ENCODE results near the gene ATP6V0A4.
"Not testable (repeated sequence)": the region's sequence is repeated elsewhere in the genome, so short reads cannot be mapped to it uniquely, and the experiment has no call there.

Gene ATP6V0A4

DNA sequence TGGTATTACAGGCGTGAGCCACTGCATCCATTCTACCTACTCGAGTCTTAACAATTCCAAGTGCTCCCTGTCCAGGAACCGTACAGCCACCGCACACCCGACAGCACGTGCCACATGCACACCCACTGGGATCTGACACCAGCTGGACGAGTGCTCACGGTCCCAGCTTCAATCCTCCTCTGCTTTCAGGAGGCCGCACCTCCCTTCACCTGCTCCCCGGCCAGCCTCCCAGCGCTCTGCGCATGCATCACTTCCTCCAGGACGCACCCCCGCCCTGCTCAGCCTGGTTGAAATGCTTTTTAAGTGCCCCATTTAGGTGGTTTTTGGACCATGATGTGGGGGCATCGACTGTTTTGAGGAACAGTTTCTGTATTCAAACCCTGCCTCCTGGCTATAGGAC, 47.5 kb downstream of the ATP6V0A4 start:
- Histone ChIP-seq H3K27ac (ENCODE audit: low read depth, low read length) (no peak overlapping the region), H3K9me3 (ENCODE audit: control insufficient read depth, insufficient read depth, low read depth, low read length) (no peaks in the 10 kb centered on the region), H3K36me3 (ENCODE audit: control insufficient read depth, insufficient read depth, low read length) (no peaks in the 10 kb centered on the region), H3K9ac (ENCODE audit: low read length) (no peak overlapping the region), H3K4me1 (ENCODE audit: control insufficient read depth, insufficient read depth, low read length) (peaks cover 23% of the 10 kb centered on the region), H3K4me3 (ENCODE audit: low read depth, low read length) (no peak overlapping the region), H3K27me3 (ENCODE audit: control insufficient read depth, insufficient read depth, low read length) (no peaks in the 10 kb centered on the region)

DNA sequence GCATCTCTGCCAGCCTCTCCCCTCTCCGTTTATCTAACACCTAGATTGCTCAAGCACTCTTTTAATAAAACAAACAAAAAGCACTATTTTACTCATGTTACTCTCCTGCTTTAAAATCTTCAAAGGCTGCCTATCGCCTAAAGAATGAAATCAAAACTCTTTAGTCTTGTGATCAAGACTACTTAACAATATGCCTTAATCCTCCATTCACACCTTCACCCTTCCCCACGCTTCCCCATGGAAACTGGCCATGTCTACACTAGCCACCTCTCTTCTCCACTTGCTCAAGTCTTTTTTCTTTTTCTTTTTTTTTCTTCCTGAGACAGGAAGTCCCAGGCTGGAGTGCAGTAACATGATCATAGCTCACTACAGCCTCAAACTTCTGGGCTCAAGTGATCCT, 48.0 kb downstream of the ATP6V0A4 start:
- no peak overlapping the region for H3K9ac ChIP-seq (ENCODE audit: low read length)
- no peaks in the 10 kb centered on the region for H3K27me3 ChIP-seq (ENCODE audit: control insufficient read depth, insufficient read depth, low read length)
- H3K9me3 ChIP-seq (ENCODE audit: control insufficient read depth, insufficient read depth, low read depth, low read length) = no peaks in the 10 kb centered on the region
- H3K4me3 ChIP-seq (ENCODE audit: low read depth, low read length) = no peak overlapping the region
- H3K4me1 ChIP-seq (ENCODE audit: control insufficient read depth, insufficient read depth, low read length) = peaks cover 18% of the 10 kb centered on the region
- no peaks in the 10 kb centered on the region for H3K36me3 ChIP-seq (ENCODE audit: control insufficient read depth, insufficient read depth, low read length)
- no peak overlapping the region for H3K27ac ChIP-seq (ENCODE audit: low read depth, low read length)

DNA sequence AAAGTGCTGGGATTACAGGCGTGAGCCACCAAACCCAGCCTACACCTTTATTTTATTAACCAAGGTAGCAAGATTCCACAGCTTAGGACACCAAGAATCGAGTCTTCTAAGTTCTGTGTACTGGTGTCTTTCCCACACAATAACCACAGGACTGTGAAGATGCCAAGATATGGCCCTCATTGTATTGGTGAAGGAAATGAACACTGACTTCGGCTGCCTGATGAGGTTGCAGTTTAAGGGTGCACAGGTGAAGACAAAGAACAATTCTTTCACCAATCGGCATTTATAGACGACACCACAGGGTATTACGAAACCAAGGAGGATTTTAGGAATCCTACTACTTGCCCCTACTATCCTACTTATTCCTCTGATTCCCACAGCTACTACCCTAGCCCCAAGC, 49.3 kb downstream of the ATP6V0A4 start:
- Histone ChIP-seq H3K4me1 (ENCODE audit: control insufficient read depth, insufficient read depth, low read length) (peaks cover 14% of the 10 kb centered on the region), H3K36me3 (ENCODE audit: control insufficient read depth, insufficient read depth, low read length) (no peaks in the 10 kb centered on the region), H3K27ac (ENCODE audit: low read depth, low read length) (no peak overlapping the region), H3K4me3 (ENCODE audit: low read depth, low read length) (no peak overlapping the region), H3K9me3 (ENCODE audit: control insufficient read depth, insufficient read depth, low read depth, low read length) (no peaks in the 10 kb centered on the region), H3K27me3 (ENCODE audit: control insufficient read depth, insufficient read depth, low read length) (no peaks in the 10 kb centered on the region), H3K9ac (ENCODE audit: low read length) (no peak overlapping the region)

DNA sequence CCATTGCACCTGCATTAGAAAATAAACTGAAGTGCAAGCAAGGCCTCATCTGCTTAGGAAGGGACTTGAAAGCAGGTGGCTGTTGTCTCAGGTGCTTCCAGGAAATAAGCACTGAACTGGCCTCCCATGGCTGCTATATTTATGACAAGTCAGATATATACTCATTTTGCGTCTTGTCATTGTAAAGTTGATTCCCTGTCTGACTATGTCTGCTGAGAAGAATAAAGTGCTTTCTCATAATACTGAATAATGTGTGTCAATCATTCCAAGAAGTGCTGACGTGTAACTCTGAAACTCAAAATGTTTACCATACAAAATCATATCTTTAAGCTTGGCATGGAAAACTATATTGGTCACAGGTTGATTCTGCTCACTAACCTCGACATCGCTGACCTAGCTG, 51.9 kb downstream of the ATP6V0A4 start:
- Histone ChIP-seq H3K9me3 (ENCODE audit: control insufficient read depth, insufficient read depth, low read depth, low read length) (no peaks in the 10 kb centered on the region), H3K4me1 (ENCODE audit: control insufficient read depth, insufficient read depth, low read length) (no peaks in the 10 kb centered on the region), H3K27me3 (ENCODE audit: control insufficient read depth, insufficient read depth, low read length) (no peaks in the 10 kb centered on the region), H3K9ac (ENCODE audit: low read length) (no peak overlapping the region), H3K27ac (ENCODE audit: low read depth, low read length) (no peak overlapping the region), H3K36me3 (ENCODE audit: control insufficient read depth, insufficient read depth, low read length) (no peaks in the 10 kb centered on the region), H3K4me3 (ENCODE audit: low read depth, low read length) (no peak overlapping the region)

DNA sequence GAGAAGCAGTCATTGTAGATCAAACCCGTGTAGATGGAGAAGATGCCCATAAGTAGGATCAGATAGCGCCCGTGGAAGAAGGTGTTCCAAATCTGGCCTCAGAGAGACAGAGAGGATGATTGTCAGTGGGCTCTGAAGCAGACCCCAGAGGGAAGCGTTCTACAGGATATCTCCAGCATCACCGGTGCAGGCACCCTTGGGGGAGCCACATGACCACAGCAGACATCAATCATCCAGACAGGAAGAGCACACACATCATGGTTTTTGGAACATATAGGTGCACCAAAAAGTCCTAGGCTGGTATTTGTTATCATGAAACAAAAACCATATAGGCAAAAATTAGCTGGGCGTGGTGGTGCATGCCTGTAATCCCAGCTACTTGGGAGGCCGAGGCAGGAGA, 52.8 kb downstream of the ATP6V0A4 start:
- Histone ChIP-seq H3K4me3 (ENCODE audit: low read depth, low read length) (no peak overlapping the region), H3K9ac (ENCODE audit: low read length) (no peak overlapping the region), H3K4me1 (ENCODE audit: control insufficient read depth, insufficient read depth, low read length) (no peaks in the 10 kb centered on the region), H3K9me3 (ENCODE audit: control insufficient read depth, insufficient read depth, low read depth, low read length) (no peaks in the 10 kb centered on the region), H3K36me3 (ENCODE audit: control insufficient read depth, insufficient read depth, low read length) (no peaks in the 10 kb centered on the region), H3K27ac (ENCODE audit: low read depth, low read length) (no peak overlapping the region), H3K27me3 (ENCODE audit: control insufficient read depth, insufficient read depth, low read length) (no peaks in the 10 kb centered on the region)

DNA sequence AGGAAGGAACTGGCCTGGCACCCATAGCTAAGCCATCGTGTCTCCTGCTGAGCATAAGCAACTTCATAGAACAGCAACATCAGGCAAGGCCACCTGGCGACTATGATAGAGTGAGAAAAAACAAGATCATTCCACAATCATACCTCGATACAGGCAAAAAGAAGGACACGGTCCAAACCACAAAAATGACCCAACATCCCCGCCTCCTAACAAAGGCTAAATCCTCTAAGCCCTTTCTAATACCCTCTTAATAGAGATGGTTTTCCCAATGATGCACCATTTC, 56.6 kb downstream of the ATP6V0A4 start:
- Histone ChIP-seq H3K4me3 (ENCODE audit: low read depth, low read length) (no peak overlapping the region), H3K27ac (ENCODE audit: low read depth, low read length) (no peak overlapping the region)

DNA sequence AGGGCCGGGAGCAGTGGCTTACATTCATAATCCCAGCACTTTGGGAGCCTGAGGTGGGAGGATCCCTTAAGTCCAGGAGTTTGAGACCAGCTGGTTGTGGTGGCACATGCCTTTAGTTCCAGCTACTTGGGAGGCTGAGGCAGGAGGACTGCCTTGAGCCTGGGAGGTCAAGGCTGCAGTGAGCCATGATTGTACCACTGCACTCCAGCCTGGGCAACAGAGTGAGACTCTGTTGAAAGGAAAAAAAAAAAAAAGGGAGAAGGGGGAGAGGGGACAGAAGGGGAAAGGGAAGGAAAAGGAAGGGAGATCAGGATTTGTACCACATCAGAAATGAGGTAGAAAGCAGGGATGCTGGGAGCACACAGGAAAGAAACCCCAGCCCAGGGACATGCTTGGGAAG, 58.1 kb downstream of the ATP6V0A4 start:
- Histone ChIP-seq H3K36me3 (ENCODE audit: control insufficient read depth, insufficient read depth, low read length) (no peaks in the 10 kb centered on the region), H3K27ac (ENCODE audit: low read depth, low read length) (no peak overlapping the region), H3K4me3 (ENCODE audit: low read depth, low read length) (no peak overlapping the region), H3K9ac (ENCODE audit: low read length) (no peak overlapping the region), H3K27me3 (ENCODE audit: control insufficient read depth, insufficient read depth, low read length) (no peaks in the 10 kb centered on the region), H3K4me1 (ENCODE audit: control insufficient read depth, insufficient read depth, low read length) (peaks cover 4% of the 10 kb centered on the region; the same call in 1 of the 2 replicates), H3K9me3 (ENCODE audit: control insufficient read depth, insufficient read depth, low read depth, low read length) (0 out of 2 replicates have a peak, but pooled peaks cover 2% of the 10 kb centered on the region)

More for the DNA sequence above, 56.6 kb downstream of the ATP6V0A4 start:
- H3K27me3 ChIP-seq (ENCODE audit: control insufficient read depth, insufficient read depth, low read length) = no peaks in the 10 kb centered on the region
- H3K9ac ChIP-seq (ENCODE audit: low read length) = no peak overlapping the region
- peaks cover 4% of the 10 kb centered on the region; the same call in 1 of the 2 replicates for H3K4me1 ChIP-seq (ENCODE audit: control insufficient read depth, insufficient read depth, low read length)
- 0 out of 2 replicates have a peak, but pooled peaks cover 2% of the 10 kb centered on the region for H3K9me3 ChIP-seq (ENCODE audit: control insufficient read depth, insufficient read depth, low read depth, low read length)
- H3K36me3 ChIP-seq (ENCODE audit: control insufficient read depth, insufficient read depth, low read length) = no peaks in the 10 kb centered on the region

DNA sequence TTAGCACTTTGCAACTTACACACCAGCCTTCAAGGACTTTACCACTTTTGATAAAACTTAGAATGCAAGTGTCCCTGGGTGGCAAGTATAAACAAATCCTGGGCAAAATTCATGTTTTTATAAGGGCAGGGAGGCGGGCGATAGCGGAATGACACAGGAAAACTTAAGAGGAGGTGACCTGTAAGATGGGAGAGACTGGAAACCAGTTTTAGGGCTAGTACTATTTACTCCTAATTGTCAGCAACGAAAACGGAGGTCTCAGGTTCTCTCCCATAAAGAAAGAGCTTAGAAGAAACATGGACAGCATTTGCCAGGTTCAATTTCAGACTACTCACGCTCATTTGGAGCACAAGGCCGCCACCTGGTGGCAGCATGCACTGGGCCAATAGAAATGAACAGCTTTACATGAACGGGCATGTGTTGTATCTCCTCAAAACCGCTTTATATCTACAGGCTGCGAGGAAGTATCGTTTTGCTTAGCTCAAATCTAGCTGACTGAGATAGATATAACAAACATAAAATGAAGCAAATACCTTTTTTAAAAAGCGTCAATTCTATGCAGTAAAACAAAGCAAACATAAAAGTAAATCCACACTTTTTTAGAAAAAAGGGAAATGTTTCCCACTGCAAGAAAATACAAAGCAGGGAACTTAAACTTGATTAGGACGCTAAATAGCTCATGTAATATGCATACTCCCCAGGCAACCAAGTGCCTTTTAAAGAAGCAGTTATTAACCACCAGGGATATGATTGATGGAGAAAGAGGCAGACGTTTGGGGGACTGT, 59.3 kb downstream of the ATP6V0A4 start:
- Histone ChIP-seq H3K27me3 (ENCODE audit: control insufficient read depth, insufficient read depth, low read length) (no peaks in the 10 kb centered on the region), H3K4me1 (ENCODE audit: control insufficient read depth, insufficient read depth, low read length) (peaks cover 4% of the 10 kb centered on the region; the same call in 1 of the 2 replicates), H3K36me3 (ENCODE audit: control insufficient read depth, insufficient read depth, low read length) (no peaks in the 10 kb centered on the region), H3K4me3 (ENCODE audit: low read depth, low read length) (no peak overlapping the region), H3K27ac (ENCODE audit: low read depth, low read length) (no peak overlapping the region), H3K9me3 (ENCODE audit: control insufficient read depth, insufficient read depth, low read depth, low read length) (0 out of 2 replicates have a peak, but pooled peaks cover 2% of the 10 kb centered on the region), H3K9ac (ENCODE audit: low read length) (no peak overlapping the region)

DNA sequence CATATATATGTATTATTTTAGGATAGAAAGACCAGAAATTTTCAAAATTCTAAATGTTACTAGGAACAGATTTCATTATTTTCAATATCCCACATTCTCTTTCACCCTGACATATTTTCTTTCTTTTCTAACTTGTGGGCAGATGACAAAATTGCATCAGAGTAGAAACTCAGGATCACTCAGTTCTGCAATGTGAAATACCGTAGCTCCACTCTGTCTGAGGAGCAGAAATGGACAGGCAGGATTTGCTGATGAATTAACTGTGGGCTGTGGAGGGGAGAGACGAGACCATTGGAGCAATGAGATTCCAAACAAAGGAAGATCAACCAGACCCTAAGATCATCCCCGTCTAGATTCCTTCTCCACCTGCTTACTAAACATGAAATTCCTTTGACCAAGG, 59.9 kb downstream of the ATP6V0A4 start:
- Histone ChIP-seq H3K9ac (ENCODE audit: low read length) (no peak overlapping the region), H3K4me3 (ENCODE audit: low read depth, low read length) (no peak overlapping the region), H3K27ac (ENCODE audit: low read depth, low read length) (no peak overlapping the region), H3K9me3 (ENCODE audit: control insufficient read depth, insufficient read depth, low read depth, low read length) (0 out of 2 replicates have a peak, but pooled peaks cover 2% of the 10 kb centered on the region), H3K4me1 (ENCODE audit: control insufficient read depth, insufficient read depth, low read length) (peaks cover 4% of the 10 kb centered on the region; the same call in 1 of the 2 replicates), H3K27me3 (ENCODE audit: control insufficient read depth, insufficient read depth, low read length) (no peaks in the 10 kb centered on the region), H3K36me3 (ENCODE audit: control insufficient read depth, insufficient read depth, low read length) (no peaks in the 10 kb centered on the region)

DNA sequence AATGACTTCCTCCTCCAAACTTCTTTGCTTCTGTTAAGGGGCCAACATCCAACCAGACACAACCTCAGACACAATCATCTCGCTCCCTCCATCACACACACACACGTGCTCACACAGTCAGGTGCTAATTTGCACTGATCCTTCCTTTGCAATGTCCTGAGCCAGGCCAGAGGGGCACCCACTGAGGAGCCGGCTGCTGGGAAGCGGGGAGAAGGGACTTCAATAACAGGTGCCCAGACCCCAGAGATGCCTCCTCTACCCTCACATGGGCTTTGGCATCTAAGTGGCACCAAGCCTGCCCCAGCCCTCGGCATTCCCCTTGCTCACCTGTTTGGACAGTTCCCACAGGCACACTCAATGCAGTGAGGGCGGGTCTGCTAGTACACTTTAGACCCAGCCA, 62.6 kb downstream of the ATP6V0A4 start:
- H3K9me3 ChIP-seq (ENCODE audit: control insufficient read depth, insufficient read depth, low read depth, low read length) = 0 out of 2 replicates have a peak, but pooled peaks cover 2% of the 10 kb centered on the region
- H3K27ac ChIP-seq (ENCODE audit: low read depth, low read length) = no peak overlapping the region
- no peaks in the 10 kb centered on the region for H3K27me3 ChIP-seq (ENCODE audit: control insufficient read depth, insufficient read depth, low read length)
- no peak overlapping the region for H3K9ac ChIP-seq (ENCODE audit: low read length)
- no peak overlapping the region for H3K4me3 ChIP-seq (ENCODE audit: low read depth, low read length)
- no peaks in the 10 kb centered on the region for H3K36me3 ChIP-seq (ENCODE audit: control insufficient read depth, insufficient read depth, low read length)
- peaks cover 4% of the 10 kb centered on the region; the same call in 1 of the 2 replicates for H3K4me1 ChIP-seq (ENCODE audit: control insufficient read depth, insufficient read depth, low read length)

DNA sequence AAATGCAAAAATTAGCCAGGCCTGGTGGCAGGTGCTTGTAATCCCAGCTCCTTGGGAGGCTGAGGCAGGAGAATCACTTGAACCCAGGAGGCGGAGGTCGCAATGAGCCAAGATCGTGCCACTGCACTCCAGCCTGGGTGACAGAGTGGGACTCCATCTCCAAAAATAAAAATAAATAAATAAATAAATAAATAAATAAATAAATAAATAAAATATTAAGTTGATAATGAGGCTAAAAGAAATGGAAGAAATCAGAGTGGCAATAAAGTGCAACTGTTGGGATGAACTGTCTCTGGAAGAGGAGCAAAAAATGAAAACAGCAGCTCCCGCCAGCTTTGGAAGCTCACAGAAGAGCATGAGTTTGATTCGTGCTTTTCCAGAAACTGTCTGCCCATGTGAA, 66.3 kb downstream of the ATP6V0A4 start:
- H3K4me3 ChIP-seq (ENCODE audit: low read depth, low read length); H3K27ac ChIP-seq (ENCODE audit: low read depth, low read length); H3K9me3 ChIP-seq (ENCODE audit: control insufficient read depth, insufficient read depth, low read depth, low read length); H3K36me3 ChIP-seq (ENCODE audit: control insufficient read depth, insufficient read depth, low read length); H3K27me3 ChIP-seq (ENCODE audit: control insufficient read depth, insufficient read depth, low read length); H3K4me1 ChIP-seq (ENCODE audit: control insufficient read depth, insufficient read depth, low read length); H3K9ac ChIP-seq (ENCODE audit: low read length): not testable (repeated sequence)

Measured in HUES6 (cell line).